HepG2 (cell line): Measurements from ENCODE around the gene PIK3C3. TPM values are rescaled to one million over a fixed set of nuclear protein-coding genes. Genes with fewer than 3 reads are reported as not detected.

Experiments used
- ARID2 ChIP-seq: sonication (generic); formaldehyde crosslinking; IDR thresholded peaks from 2 replicates; pipeline ENCODE4 v1.8.1; 2022; ENCODE audit warnings: mild to moderate bottlenecking, missing genetic modification reagents, borderline replicate concordance
- ETV5 ChIP-seq: IDR thresholded peaks from 2 replicates; pipeline ENCODE4 v1.6.1; 2018; ENCODE audit warnings: missing biosample characterization, missing genetic modification reagents, inconsistent platforms, borderline replicate concordance
- FOXC1 ChIP-seq: sonication (generic); formaldehyde crosslinking; IDR thresholded peaks from 2 replicates; pipeline ENCODE4 v1.8.0; 2022; ENCODE audit warnings: mild to moderate bottlenecking, missing genetic modification reagents, borderline replicate concordance
- FOXK1 ChIP-seq: sonication (generic); formaldehyde crosslinking; IDR thresholded peaks from 2 replicates; pipeline ENCODE4 v1.4.0; 2020; ENCODE audit warnings: low read depth, missing genetic modification reagents, borderline replicate concordance
- HMGXB4 ChIP-seq, 2 experiments: sonication (generic) in 1 of 2; formaldehyde crosslinking in 1 of 2; IDR thresholded peaks; 2 replicates each; pipeline versions ENCODE4 v1.4.0 to v1.6.1; 2018 to 2020; ENCODE audit warnings: missing genetic modification reagents in 2 of 2, borderline replicate concordance in 1 of 2, low read depth in 1 of 2, mild to moderate bottlenecking in 1 of 2, missing biosample characterization in 1 of 2
- LRRFIP1 ChIP-seq: sonication (generic); formaldehyde crosslinking; conservative IDR thresholded peaks from 2 replicates; pipeline ENCODE4 v1.4.0; 2020; ENCODE audit warnings: missing genetic modification reagents
- NONO ChIP-seq, 2 experiments: fragments of 450-650 bp in 1 of 2; sonication (generic) in 1 of 2; formaldehyde crosslinking in 1 of 2; IDR thresholded peaks in 1 of 2; conservative IDR thresholded peaks in 1 of 2; 2 replicates each; pipeline versions ENCODE4 v1.6.1 to v1.8.0; 2017 to 2022; ENCODE audit warnings: mild to moderate bottlenecking in 1 of 2, missing genetic modification reagents in 1 of 2, moderate library complexity in 1 of 2
- TCF12 ChIP-seq, 2 experiments: fragments of 450-650 bp in 1 of 2; sonication (generic) in 1 of 2; formaldehyde crosslinking in 1 of 2; IDR thresholded peaks; 2 replicates each; pipeline versions ENCODE4 v1.6.1 to v1.8.0; 2017 to 2022; ENCODE audit warnings: antibody characterized with exemption in 1 of 2, mild to moderate bottlenecking in 1 of 2, missing genetic modification reagents in 1 of 2, moderate library complexity in 1 of 2
- TEAD3 ChIP-seq: optimal IDR thresholded peaks from 2 replicates; pipeline ENCODE3; 2016; ENCODE audit warnings: borderline replicate concordance
- THYN1 ChIP-seq: sonication (generic); formaldehyde crosslinking; IDR thresholded peaks from 2 replicates; pipeline ENCODE4 v1.8.1; 2023; ENCODE audit warnings: low read depth, mild to moderate bottlenecking, moderate library complexity, missing genetic modification reagents, borderline replicate concordance
- ZBTB38 ChIP-seq: sonication (generic); formaldehyde crosslinking; IDR thresholded peaks from 2 replicates; pipeline ENCODE4 v1.5.1; 2020; ENCODE audit warnings: mild to moderate bottlenecking, missing genetic modification reagents
- ZFY ChIP-seq: sonication (generic); formaldehyde crosslinking; IDR thresholded peaks from 2 replicates; pipeline ENCODE4 v1.4.0; 2020; ENCODE audit warnings: missing genetic modification reagents
- ZNF7 ChIP-seq: IDR thresholded peaks from 2 replicates; pipeline ENCODE4 v1.6.1; 2016; ENCODE audit warnings: missing biosample characterization, missing genetic modification reagents
- ZNF839 ChIP-seq: sonication (generic); formaldehyde crosslinking; IDR thresholded peaks from 2 replicates; pipeline ENCODE4 v1.4.0; 2020; ENCODE audit warnings: missing genetic modification reagents, mild to moderate bottlenecking, borderline replicate concordance
- ZUFSP ChIP-seq: sonication (generic); formaldehyde crosslinking; IDR thresholded peaks from 2 replicates; pipeline ENCODE4 v1.9.0; 2021; ENCODE audit warnings: missing genetic modification reagents, mild to moderate bottlenecking, borderline replicate concordance
- polyA plus RNA-seq, 8 experiments: library from polyadenylated mRNA; depleted of rRNA in 3 of 8; stranded (reverse) in 7 of 8; unstranded in 1 of 8; fragments of >200 nt; fragmentation: Illumina TruSeq in 4 of 8; extraction: Trizol in 4 of 8; gene quantifications; 2 replicates each; pipeline versions ENCODE4 v1.2.1 to v1.2.3, GENCODE V29; 2011 to 2016; ENCODE audit warnings: low read depth in 4 of 8, missing spikeins in 1 of 8, mixed read lengths in 1 of 8; ENCODE audit not compliant: insufficient read depth in 1 of 8
- total RNA-seq, 5 experiments: library from RNA; depleted of rRNA; stranded (reverse); fragments of >200 nt; fragmentation: Illumina TruSeq; extraction: Trizol; gene quantifications; 2 replicates each; pipeline ENCODE4 v1.2.3, GENCODE V29; 2016; ENCODE audit warnings: low read depth in 1 of 5
- TF ChIP-seq, protein P1 (sequence below): sonication (generic); formaldehyde crosslinking; IDR thresholded peaks from 2 replicates; pipeline ENCODE4 v1.5.0; 2020; ENCODE audit warnings: missing genetic modification reagents
- TF ChIP-seq, protein P2 (sequence below): IDR thresholded peaks from 2 replicates; pipeline ENCODE4 v1.6.1; 2016; ENCODE audit warnings: mild to moderate bottlenecking, missing biosample characterization, missing genetic modification reagents
- TF ChIP-seq, protein P3 (sequence below): sonication (generic); formaldehyde crosslinking; IDR thresholded peaks from 2 replicates; pipeline ENCODE4 v1.5.1; 2020; ENCODE audit warnings: missing genetic modification reagents, mild to moderate bottlenecking, borderline replicate concordance

PIK3C3 gene
- total and polyA plus RNA-seq, 2 of the 13 experiments (the other 11 are each of a cell fraction or from before 2014, with no cell fraction given) = 42.8 to 46.4 TPM

GRCh38 chr18:42114310-42114943, 159.4 kb downstream of the PIK3C3 start (continued):
- TF ChIP-seq ZUFSP = no peak
- TF ChIP-seq TCF12 (IDR thresholded peaks at IDR 0.05) = no peak
- TF ChIP-seq TCF12 (CRISPR knock-in tag; IDR thresholded peaks at IDR 0.05) = no peak
- TF ChIP-seq ARID2 (CRISPR knock-in tag) = no peak
- TF ChIP-seq ZNF839 (CRISPR knock-in tag) = no peak
- no peak for TF ChIP-seq ZBTB38
- peak in 1 of 2 experiments; percentile 59; a peak in 1 of 4 replicates for TF ChIP-seq HMGXB4 (CRISPR knock-in tag; IDR thresholded peaks at IDR 0.05; ENCODE audit: borderline replicate concordance in 1 of 2, low read depth in 1 of 2)
- TF ChIP-seq, protein P1, sequence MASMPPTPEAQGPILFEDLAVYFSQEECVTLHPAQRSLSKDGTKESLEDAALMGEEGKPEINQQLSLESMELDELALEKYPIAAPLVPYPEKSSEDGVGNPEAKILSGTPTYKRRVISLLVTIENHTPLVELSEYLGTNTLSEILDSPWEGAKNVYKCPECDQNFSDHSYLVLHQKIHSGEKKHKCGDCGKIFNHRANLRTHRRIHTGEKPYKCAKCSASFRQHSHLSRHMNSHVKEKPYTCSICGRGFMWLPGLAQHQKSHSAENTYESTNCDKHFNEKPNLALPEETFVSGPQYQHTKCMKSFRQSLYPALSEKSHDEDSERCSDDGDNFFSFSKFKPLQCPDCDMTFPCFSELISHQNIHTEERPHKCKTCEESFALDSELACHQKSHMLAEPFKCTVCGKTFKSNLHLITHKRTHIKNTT = no peak
- TF ChIP-seq ZNF7 = no peak
- TF ChIP-seq, protein P2, sequence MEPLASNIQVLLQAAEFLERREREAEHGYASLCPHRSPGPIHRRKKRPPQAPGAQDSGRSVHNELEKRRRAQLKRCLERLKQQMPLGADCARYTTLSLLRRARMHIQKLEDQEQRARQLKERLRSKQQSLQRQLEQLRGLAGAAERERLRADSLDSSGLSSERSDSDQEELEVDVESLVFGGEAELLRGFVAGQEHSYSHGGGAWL (CRISPR knock-in tag) = no peak
- no peak for TF ChIP-seq FOXK1 (CRISPR knock-in tag)
- no peak for TF ChIP-seq THYN1 (CRISPR knock-in tag)
- peak; percentile 98 for TF ChIP-seq TEAD3 (CRISPR knock-in tag)
- no peak for TF ChIP-seq FOXC1
- TF ChIP-seq, protein P3, sequence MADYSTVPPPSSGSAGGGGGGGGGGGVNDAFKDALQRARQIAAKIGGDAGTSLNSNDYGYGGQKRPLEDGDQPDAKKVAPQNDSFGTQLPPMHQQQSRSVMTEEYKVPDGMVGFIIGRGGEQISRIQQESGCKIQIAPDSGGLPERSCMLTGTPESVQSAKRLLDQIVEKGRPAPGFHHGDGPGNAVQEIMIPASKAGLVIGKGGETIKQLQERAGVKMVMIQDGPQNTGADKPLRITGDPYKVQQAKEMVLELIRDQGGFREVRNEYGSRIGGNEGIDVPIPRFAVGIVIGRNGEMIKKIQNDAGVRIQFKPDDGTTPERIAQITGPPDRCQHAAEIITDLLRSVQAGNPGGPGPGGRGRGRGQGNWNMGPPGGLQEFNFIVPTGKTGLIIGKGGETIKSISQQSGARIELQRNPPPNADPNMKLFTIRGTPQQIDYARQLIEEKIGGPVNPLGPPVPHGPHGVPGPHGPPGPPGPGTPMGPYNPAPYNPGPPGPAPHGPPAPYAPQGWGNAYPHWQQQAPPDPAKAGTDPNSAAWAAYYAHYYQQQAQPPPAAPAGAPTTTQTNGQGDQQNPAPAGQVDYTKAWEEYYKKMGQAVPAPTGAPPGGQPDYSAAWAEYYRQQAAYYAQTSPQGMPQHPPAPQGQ (CRISPR knock-in tag) = no peak
- TF ChIP-seq ZFY = no peak
- TF ChIP-seq NONO (IDR thresholded peaks at IDR 0.05) = no peak
- no peak for TF ChIP-seq NONO (CRISPR knock-in tag; conservative IDR thresholded peaks at IDR 0.05)
- TF ChIP-seq LRRFIP1 (CRISPR knock-in tag) = no peak
- no peak for TF ChIP-seq ETV5 (CRISPR knock-in tag)
